ENCODE data around the gene BAG3. TPM values are rescaled to one million over a fixed set of nuclear protein-coding genes. Genes with fewer than 3 reads are reported as not detected.
A peak's percentile ranks its signal among the peaks of the same experiment; 100 is the strongest.
"Not testable (repeated sequence)": the region's sequence is repeated elsewhere in the genome, so short reads cannot be mapped to it uniquely, and the experiment has no call there.

Gene BAG3
- total and polyA plus RNA-seq, 7 donors, result 10.8 to 62.4 (median 32.9) TPM

- 79 to 92% methylated on average over 2 of the region's 2 CpGs for WGBS, 2 donors
- peaks cover 0 to 88% (median 85%) of the 10 kb centered on the region in 4 donors for H3K4me1 ChIP-seq
- peak overlapping the region in 1 of 4 donors; percentile 96 for H3K4me3 ChIP-seq
- peak overlapping the region; percentile 98 to 100 (median 99) for H3K27ac ChIP-seq
- no peaks in the 10 kb centered on the region for H3K9me3 ChIP-seq
- no peaks in the 10 kb centered on the region for H3K27me3 ChIP-seq
- no peak for DNase-seq
- TF ChIP-seq CTCF (IDR thresholded peaks at IDR 0.05) (no peak), POLR2A (IDR thresholded peaks at IDR 0.05) (no peak), EP300 (IDR thresholded peaks at IDR 0.05) (no peak), POLR2AphosphoS5 (IDR thresholded peaks at IDR 0.05) (no peak)
- intact Hi-C loops (cut with DNase I), result no loop called here
- no peaks in the 10 kb centered on the region for H3K36me3 ChIP-seq
Measured at GRCh38 chr10:119656760-119657159, 5.6 kb downstream of the BAG3 start.

- TF ChIP-seq POLR2A (IDR thresholded peaks at IDR 0.05) (no peak), POLR2AphosphoS5 (IDR thresholded peaks at IDR 0.05) (peak; percentile 58 to 70 (median 62)), EP300 (IDR thresholded peaks at IDR 0.05) (peak; percentile 63 to 93 (median 80)), CTCF (IDR thresholded peaks at IDR 0.05) (no peak)
- intact Hi-C loops (cut with DNase I), result no loop called here
- peak; percentile 91 for DNase-seq
- 80 to 81% methylated on average over 7 of the region's 7 CpGs for WGBS, 2 donors
- Histone ChIP-seq H3K4me1 (peaks cover 0 to 98% (median 94%) of the 10 kb centered on the region in 4 donors), H3K9me3 (no peaks in the 10 kb centered on the region), H3K36me3 (no peaks in the 10 kb centered on the region), H3K27ac (peak overlapping the region; percentile 98 to 100 (median 99)), H3K27me3 (no peaks in the 10 kb centered on the region), H3K4me3 (peak overlapping the region in 2 of 4 donors; percentile 22 to 29)
Measured at GRCh38 chr10:119657725-119658124, 6.5 kb downstream of the BAG3 start.

- Histone ChIP-seq H3K9me3 (no peaks in the 10 kb centered on the region), H3K36me3 (no peaks in the 10 kb centered on the region), H3K4me3 (peak overlapping the region in 2 of 4 donors; percentile 22 to 29), H3K27me3 (no peaks in the 10 kb centered on the region), H3K4me1 (peaks cover 0 to 99% (median 95%) of the 10 kb centered on the region in 4 donors), H3K27ac (peak overlapping the region; percentile 98 to 100 (median 99))
- DNase-seq, result peak; percentile 97
- intact Hi-C loops (cut with DNase I), result no loop called here
- 73 to 75% methylated on average over 13 of the region's 13 CpGs for WGBS, 2 donors
- peak in 3 of 4 donors; percentile 50 to 88 (median 67) for TF ChIP-seq EP300 (IDR thresholded peaks at IDR 0.05)
- peak; percentile 66 to 90 (median 78) for TF ChIP-seq POLR2AphosphoS5 (IDR thresholded peaks at IDR 0.05)
- TF ChIP-seq CTCF (IDR thresholded peaks at IDR 0.05), result no peak
- peak in 1 of 2 donors; percentile 36 for TF ChIP-seq POLR2A (IDR thresholded peaks at IDR 0.05)
Measured at GRCh38 chr10:119658274-119658673, 7.1 kb downstream of the BAG3 start.

- Histone ChIP-seq H3K36me3 (no peaks in the 10 kb centered on the region), H3K27ac (peak overlapping the region; percentile 98 to 100 (median 99)), H3K9me3 (no peaks in the 10 kb centered on the region), H3K4me3 (no peak overlapping the region), H3K4me1 (peaks cover 0 to 99% (median 95%) of the 10 kb centered on the region in 4 donors), H3K27me3 (no peaks in the 10 kb centered on the region)
- peak; percentile 88 for DNase-seq
- WGBS, 2 donors, result 96 to 98% methylated on average over 10 of the region's 10 CpGs
- TF ChIP-seq EP300 (IDR thresholded peaks at IDR 0.05) (peak in 3 of 4 donors; percentile 56 to 88 (median 68)), POLR2AphosphoS5 (IDR thresholded peaks at IDR 0.05) (peak; percentile 41 to 82 (median 61)), CTCF (IDR thresholded peaks at IDR 0.05) (peak in 1 of 4 experiments; percentile 10), POLR2A (IDR thresholded peaks at IDR 0.05) (no peak)
- intact Hi-C loops (cut with DNase I), result no loop called here
Measured at GRCh38 chr10:119659951-119660350, 8.8 kb downstream of the BAG3 start.

GRCh38 chr10:119662076-119662605 lies 11.0 kb downstream of the BAG3 start:
- peaks cover 0 to 94% (median 92%) of the 10 kb centered on the region in 4 donors for H3K4me1 ChIP-seq
- H3K36me3 ChIP-seq; DNase-seq; H3K27me3 ChIP-seq; H3K4me3 ChIP-seq; intact Hi-C loops (cut with DNase I); H3K9me3 ChIP-seq: not testable (repeated sequence)
- H3K27ac ChIP-seq, result peak overlapping the region; percentile 98 to 100 (median 99)
- WGBS, 2 donors, result 67 to 81% methylated on average over 7 of the region's 7 CpGs
